Prostate gland (tissue), 2 donors: ENCODE data around the gene SPATA16.

Source experiments
- CTCF ChIP-seq, 4 experiments: fragments of 200-600 bp in 2 of 4; fragments of 450-650 bp in 2 of 4; sonication (generic) in 2 of 4; IDR thresholded peaks; 1 replicate in 3 of 4; 2 replicates in 1 of 4; pipeline ENCODE4 v1.5.1; 2016 to 2019; ENCODE audit warnings: antibody characterized with exemption in 4 of 4, mild to moderate bottlenecking in 2 of 4, moderate library complexity in 2 of 4
- POLR2A ChIP-seq: fragments of 450-650 bp; IDR thresholded peaks from one replicate; pipeline ENCODE4 v1.6.1; 2016; ENCODE audit warnings: antibody characterized with exemption, mild to moderate bottlenecking
- POLR2AphosphoS5 ChIP-seq: sonication (generic); formaldehyde crosslinking; IDR thresholded peaks from one replicate; pipeline ENCODE4 v1.6.1; 2017; ENCODE audit warnings: antibody characterized with exemption

- TF ChIP-seq CTCF (IDR thresholded peaks at IDR 0.05): no peak
- TF ChIP-seq POLR2A: no peak
- TF ChIP-seq POLR2AphosphoS5: no peak
Observed at GRCh38 chr3:172903642-172904320, 237.3 kb downstream of the SPATA16 start.
